Lower leg skin (tissue), 4 donors: ENCODE measurements around the gene PRDM16. TPM values are rescaled to one million over a fixed set of nuclear protein-coding genes. Genes with fewer than 3 reads are reported as not detected.
A peak's percentile ranks its signal among the peaks of the same experiment; 100 is the strongest.

Experiments
- DNase-seq, 2 donors: peaks; one replicate each; pipeline ENCODE4 v3.0.0-alpha.2; 2019; ENCODE audit warnings: low spot score in 2 of 2
- H3K4me3 ChIP-seq: fragments of 200-600 bp; sonication (generic); 2 replicates; pipeline ENCODE4 v1.5.1; 2017; ENCODE audit warnings: mild to moderate bottlenecking, low read depth; ENCODE audit not compliant: poor library complexity, severe bottlenecking
- CTCF ChIP-seq, 3 donors: fragments of 450-650 bp; IDR thresholded peaks; one replicate each; pipeline ENCODE4 v1.5.1; 2016; ENCODE audit warnings: antibody characterized with exemption in 3 of 3, mild to moderate bottlenecking in 3 of 3, moderate library complexity in 2 of 3
- POLR2A ChIP-seq, 2 donors: fragments of 450-650 bp; IDR thresholded peaks; one replicate each; pipeline ENCODE4 v1.6.1; 2016 to 2017; ENCODE audit warnings: antibody characterized with exemption in 2 of 2, mild to moderate bottlenecking in 1 of 2, moderate library complexity in 1 of 2
- WGBS, 2 donors: methylation state at CpG; one replicate each; pipeline ENCODE4 v1.1.5; 2018; 5-methylcytosine and 5-hydroxymethylcytosine counted together
- intact Hi-C: fragments of 100-400 bp; cut with DNase I; formaldehyde crosslinking; loops from one replicate; pipeline ENCODE4 v1.15.0; 2023; ENCODE audit warnings: low total_unique reads
- total RNA-seq, 4 donors: library from RNA; depleted of rRNA; stranded (reverse); fragments of >200 nt; gene quantifications; one replicate each; pipeline ENCODE4 v1.1.0, GENCODE V29; 2016

The PRDM16 gene
- total RNA-seq, 4 donors from 2014 or later = 0.08 to 0.91 (median 0.56) TPM; not detected in 1

- peak in 1 of 2 donors; percentile 80 for DNase-seq
- H3K4me3 ChIP-seq = no peak overlapping the region
- intact Hi-C loops = no loop called here
- no peak for TF ChIP-seq POLR2A (IDR thresholded peaks at IDR 0.05)
- no peak for TF ChIP-seq CTCF (IDR thresholded peaks at IDR 0.05)
- WGBS, 2 donors = 67 to 79% methylated on average over 17 to 19 of the region's 22 CpGs
These were observed 38.2 kb upstream of the PRDM16 start for GRCh38 chr1:3030663-3031381.

DNA sequence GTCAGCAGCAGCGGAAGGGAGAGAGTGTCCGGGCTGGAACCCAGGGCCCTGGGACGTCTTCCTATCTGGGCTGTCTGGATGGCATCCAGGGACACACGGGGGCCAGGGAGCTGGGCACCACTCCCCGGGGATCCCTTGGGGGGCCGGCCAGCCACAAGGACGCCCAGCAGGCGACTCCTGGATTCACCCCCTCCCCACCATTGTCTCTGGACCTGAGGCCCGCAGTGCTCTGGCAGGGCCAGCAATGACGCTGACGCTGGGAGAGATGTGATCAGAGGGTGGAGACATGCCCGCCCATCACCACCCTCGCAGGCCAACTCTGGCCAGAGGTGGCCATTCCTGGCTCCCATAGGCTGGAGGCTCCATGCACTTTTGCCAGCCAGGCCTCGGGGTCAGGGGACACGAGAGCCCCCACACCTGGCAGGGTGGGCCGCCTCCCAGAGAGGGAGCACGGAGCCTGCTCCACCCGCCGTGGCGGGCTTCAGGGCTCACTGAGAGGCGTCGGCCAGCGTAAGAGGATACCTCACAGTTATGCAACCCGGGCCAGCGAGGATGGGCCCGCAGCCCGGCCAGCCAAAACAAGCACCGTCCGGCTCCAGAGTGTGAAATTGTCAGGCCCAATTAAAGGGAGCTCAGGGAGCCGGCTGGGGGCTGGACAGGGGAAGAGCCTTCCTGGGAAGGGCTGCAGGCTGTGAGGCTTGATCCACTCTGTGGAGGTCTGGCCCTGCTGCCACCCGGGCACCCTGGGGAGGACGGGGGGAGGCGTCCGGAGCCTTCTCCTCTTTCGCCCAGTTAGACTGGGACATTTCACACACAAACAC lies 37.4 kb upstream of the PRDM16 start:
- 70 to 71% methylated on average over 24 to 35 of the region's 35 CpGs for WGBS, 2 donors
- no peak for TF ChIP-seq POLR2A (IDR thresholded peaks at IDR 0.05)
- intact Hi-C loops = no loop called here

DNA sequence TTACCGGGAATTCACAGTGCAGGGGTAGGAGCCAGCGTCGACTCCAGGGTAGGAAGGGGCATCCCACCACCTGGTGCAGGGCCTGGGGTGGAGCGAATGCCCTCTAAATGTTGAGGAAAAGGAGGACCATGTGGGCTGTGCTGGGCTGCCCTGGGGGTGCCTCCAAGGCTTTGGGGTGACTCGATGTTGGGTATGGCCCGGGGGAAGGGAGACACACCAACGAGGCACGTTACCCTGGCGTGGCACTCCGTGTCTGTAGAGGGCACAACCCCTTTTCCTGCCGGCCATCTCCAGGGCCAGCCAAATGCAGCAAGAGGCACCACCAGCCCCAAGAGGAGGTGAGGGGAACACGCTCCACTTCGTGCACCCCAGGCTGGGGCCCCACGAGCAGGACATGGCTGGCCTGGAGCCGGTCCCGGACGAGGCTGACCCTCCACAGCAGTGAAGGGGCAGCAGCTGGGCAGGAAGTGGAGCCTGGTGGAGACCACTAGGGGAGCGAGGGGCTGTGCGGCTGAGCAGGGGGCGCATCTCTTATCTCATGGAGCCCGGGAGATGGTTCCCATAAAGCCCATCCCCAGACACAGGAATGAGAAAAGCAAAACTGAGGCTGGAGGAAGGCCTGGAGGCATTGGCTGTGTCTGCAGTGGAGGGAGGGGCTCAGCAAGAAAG lies 36.5 kb upstream of the PRDM16 start:
- TF ChIP-seq CTCF (IDR thresholded peaks at IDR 0.05) = no peak
- no peak for TF ChIP-seq POLR2A (IDR thresholded peaks at IDR 0.05)
- DNase-seq = peak in 1 of 2 donors; percentile 75

More for the DNA sequence above, 37.4 kb upstream of the PRDM16 start:
- H3K4me3 ChIP-seq = no peak overlapping the region
- peak in 1 of 2 donors; percentile 75 for DNase-seq

GRCh38 chr1:3033040-3033789 lies 35.8 kb upstream of the PRDM16 start:
- intact Hi-C loops = no loop called here
- no peak overlapping the region for H3K4me3 ChIP-seq
- peak in 1 of 2 donors; percentile 46 for DNase-seq
- 76 to 79% methylated on average over 23 to 25 of the region's 25 CpGs for WGBS, 2 donors
- TF ChIP-seq POLR2A (IDR thresholded peaks at IDR 0.05) (no peak), CTCF (IDR thresholded peaks at IDR 0.05) (no peak)

More for the DNA sequence above, 36.5 kb upstream of the PRDM16 start:
- 81 to 85% methylated on average over 21 of the region's 21 CpGs for WGBS, 2 donors
- intact Hi-C loops = no loop called here
- no peak overlapping the region for H3K4me3 ChIP-seq

DNA sequence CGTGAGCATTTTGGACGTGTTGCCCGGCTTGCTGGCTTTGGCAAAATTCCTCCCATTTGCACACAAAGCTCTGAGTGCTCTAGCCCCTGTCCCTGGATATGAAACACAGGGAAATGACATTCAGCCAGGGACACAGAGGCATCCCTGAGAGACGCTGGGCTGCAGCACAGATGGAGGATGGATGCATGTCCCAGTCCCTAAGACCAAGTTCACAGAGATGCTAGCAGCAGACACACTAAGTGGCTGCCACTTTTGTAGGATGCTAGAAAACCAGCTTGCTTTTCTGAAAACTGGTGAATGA lies 35.3 kb upstream of the PRDM16 start:
- peak in 1 of 2 donors; percentile 39 for DNase-seq
- no peak overlapping the region for H3K4me3 ChIP-seq
- 37 to 52% methylated on average over 4 of the region's 4 CpGs for WGBS, 2 donors
- TF ChIP-seq POLR2A (IDR thresholded peaks at IDR 0.05) (no peak), CTCF (IDR thresholded peaks at IDR 0.05) (no peak)
- intact Hi-C loops = no loop called here
